AG09319 (cell line): Measurements from ENCODE around the gene ACP5.

Source experiments
- DNase-seq: peaks from one replicate; pipeline ENCODE4 v3.0.0-alpha.2; 2010; ENCODE audit warnings: low read depth; ENCODE audit errors: extremely low read depth
- CTCF ChIP-seq: IDR thresholded peaks from 2 replicates; pipeline ENCODE4 v1.5.1; 2011; ENCODE audit warnings: low read depth, mild to moderate bottlenecking, inconsistent platforms, low read length, moderate library complexity

ACP5 gene

GRCh38 chr19:11563532-11563931, 13.9 kb downstream of the ACP5 start:
- TF ChIP-seq CTCF, result no peak
- no peak for DNase-seq

- peak; percentile 40 for DNase-seq
- peak; percentile 67 for TF ChIP-seq CTCF
These were observed 16.9 kb downstream of the ACP5 start for GRCh38 chr19:11560404-11561051.

- peak; percentile 27 for TF ChIP-seq CTCF
- DNase-seq, result peak; percentile 95
These were observed 18.3 kb downstream of the ACP5 start, which contains the start of gene ELOF1 for GRCh38 chr19:11558881-11559828. Gene ELOF1 (minus strand): TSS chr19:11559230. CDS start chr19:11554347, 4,883 bp downstream.

- no peak for TF ChIP-seq CTCF
- no peak for DNase-seq
These were observed 20.6 kb downstream of the ACP5 start for GRCh38 chr19:11556634-11557420.

- no peak for TF ChIP-seq CTCF
- no peak for DNase-seq
These were observed 22.2 kb downstream of the ACP5 start for GRCh38 chr19:11555246-11555645.

GRCh38 chr19:11554160-11554559, 23.3 kb downstream of the ACP5 start:
- TF ChIP-seq CTCF, result no peak
- DNase-seq, result no peak
